TTC549 (cell line): ENCODE data around the gene CD96.

Experiments used
- FAIRE-seq: peaks from 2 replicates; lab custom pipeline; 2012; peaks lifted over from hg19 to GRCh38; lab: Jason Lieb, UNC

Gene CD96

GRCh38 chr3:111594205-111594604 lies 52.2 kb downstream of the CD96 start:
- FAIRE-seq: no peak

- FAIRE-seq: no peak
Measured at GRCh38 chr3:111594781-111595180, 52.8 kb downstream of the CD96 start.

GRCh38 chr3:111595232-111595631 lies 53.2 kb downstream of the CD96 start, which contains the start of gene ZBED2:
Gene ZBED2 (minus strand): TSS chr3:111595346. CDS start chr3:111594201, 1,145 bp downstream.
- FAIRE-seq: no peak

GRCh38 chr3:111596328-111596727 lies 54.3 kb downstream of the CD96 start:
- FAIRE-seq: no peak

GRCh38 chr3:111598139-111598538 lies 56.1 kb downstream of the CD96 start:
- FAIRE-seq: no peak

- no peak for FAIRE-seq
Measured at GRCh38 chr3:111598552-111598951, 56.6 kb downstream of the CD96 start.

GRCh38 chr3:111601810-111602209 lies 59.8 kb downstream of the CD96 start:
- FAIRE-seq: no peak

- FAIRE-seq: no peak
Measured at GRCh38 chr3:111603679-111604078, 61.7 kb downstream of the CD96 start.

GRCh38 chr3:111604119-111604518 lies 62.1 kb downstream of the CD96 start:
- FAIRE-seq: no peak

GRCh38 chr3:111605018-111605417 lies 63.0 kb downstream of the CD96 start:
- FAIRE-seq: no peak

GRCh38 chr3:111605493-111605892 lies 63.5 kb downstream of the CD96 start:
- no peak for FAIRE-seq

- no peak for FAIRE-seq
Measured at GRCh38 chr3:111607240-111607920, 65.4 kb downstream of the CD96 start.

- no peak for FAIRE-seq
Measured at GRCh38 chr3:111608383-111608782, 66.4 kb downstream of the CD96 start.

- FAIRE-seq: no peak
Measured at GRCh38 chr3:111609700-111610099, 67.7 kb downstream of the CD96 start.

GRCh38 chr3:111610189-111610588 lies 68.2 kb downstream of the CD96 start:
- no peak for FAIRE-seq

GRCh38 chr3:111610612-111611054 lies 68.6 kb downstream of the CD96 start:
- FAIRE-seq: no peak

GRCh38 chr3:111613294-111613693 lies 71.3 kb downstream of the CD96 start:
- FAIRE-seq: no peak

GRCh38 chr3:111615880-111616279 lies 73.9 kb downstream of the CD96 start:
- FAIRE-seq: no peak

GRCh38 chr3:111616417-111617105 lies 74.6 kb downstream of the CD96 start:
- no peak for FAIRE-seq

- no peak for FAIRE-seq
Measured at GRCh38 chr3:111617406-111617805, 75.4 kb downstream of the CD96 start.

- no peak for FAIRE-seq
Measured at GRCh38 chr3:111617912-111618601, 76.1 kb downstream of the CD96 start.

- no peak for FAIRE-seq
Measured at GRCh38 chr3:111618945-111619344, 76.9 kb downstream of the CD96 start.

- FAIRE-seq: no peak
Measured at GRCh38 chr3:111619833-111620232, 77.8 kb downstream of the CD96 start.
